ENCODE data around the gene PTCH1.
A peak's percentile ranks its signal among the peaks of the same experiment; 100 is the strongest.

Gene PTCH1

GRCh38 chr9:95499046-95499676 lies 17.6 kb downstream of the PTCH1 start:
- H3K4me1 ChIP-seq (ENCODE audit: control insufficient read depth in 1 of 2, insufficient read depth in 2 of 2, low read length in 2 of 2) = peaks cover 27 to 36% of the 10 kb centered on the region in 2 donors
- H3K9ac ChIP-seq (ENCODE audit: low read depth in 1 of 2, low read length in 2 of 2) = no peak overlapping the region
- no peaks in the 10 kb centered on the region for H3K9me3 ChIP-seq (ENCODE audit: control insufficient read depth in 1 of 2, low read length in 2 of 2)
- peaks cover 0 to 8% of the 10 kb centered on the region in 2 donors for H3K36me3 ChIP-seq (ENCODE audit: control insufficient read depth in 1 of 2, insufficient read depth in 2 of 2, low read length in 2 of 2)
- H3K4me3 ChIP-seq (ENCODE audit: low read depth in 1 of 2, low read length in 2 of 2) = no peak overlapping the region
- H3K27ac ChIP-seq (ENCODE audit: low read depth, low read length) = peak overlapping the region; percentile 18
- H3K27me3 ChIP-seq (ENCODE audit: control insufficient read depth in 1 of 2, insufficient read depth in 2 of 2, low read length in 2 of 2) = no peaks in the 10 kb centered on the region

- no peaks in the 10 kb centered on the region for H3K27me3 ChIP-seq (ENCODE audit: control insufficient read depth in 1 of 2, insufficient read depth in 2 of 2, low read length in 2 of 2)
- H3K36me3 ChIP-seq (ENCODE audit: control insufficient read depth in 1 of 2, insufficient read depth in 2 of 2, low read length in 2 of 2) = peaks cover 0 to 11% of the 10 kb centered on the region in 2 donors
- H3K27ac ChIP-seq (ENCODE audit: low read depth, low read length) = peak overlapping the region; percentile 18
- H3K9ac ChIP-seq (ENCODE audit: low read depth in 1 of 2, low read length in 2 of 2) = no peak overlapping the region
- H3K4me1 ChIP-seq (ENCODE audit: control insufficient read depth in 1 of 2, insufficient read depth in 2 of 2, low read length in 2 of 2) = peaks cover 28 to 36% of the 10 kb centered on the region in 2 donors
- H3K4me3 ChIP-seq (ENCODE audit: low read depth in 1 of 2, low read length in 2 of 2) = no peak overlapping the region
- H3K9me3 ChIP-seq (ENCODE audit: control insufficient read depth in 1 of 2, low read length in 2 of 2) = no peaks in the 10 kb centered on the region
Measured at GRCh38 chr9:95498641-95499040, 18.1 kb downstream of the PTCH1 start.

DNA sequence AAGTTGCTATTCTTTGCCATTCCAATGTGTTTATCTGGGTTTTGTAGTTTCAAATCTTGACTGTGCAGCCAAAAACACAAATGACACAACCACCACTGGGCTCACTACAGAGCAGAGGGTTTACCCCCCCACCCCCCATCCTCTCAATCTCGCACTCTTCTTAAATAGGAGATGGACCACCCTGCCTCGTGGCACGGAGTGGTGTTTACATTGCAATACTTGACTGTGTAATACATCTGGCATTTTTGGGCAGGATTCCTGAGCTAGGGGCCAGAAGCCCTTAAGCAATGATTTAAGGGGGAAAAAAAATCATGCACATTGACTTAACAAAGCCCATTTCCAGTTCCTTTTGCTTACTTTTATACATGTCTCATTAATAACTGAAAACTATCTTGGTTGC lies 19.0 kb downstream of the PTCH1 start:
- H3K9ac ChIP-seq (ENCODE audit: low read depth in 1 of 2, low read length in 2 of 2) = no peak overlapping the region

DNA sequence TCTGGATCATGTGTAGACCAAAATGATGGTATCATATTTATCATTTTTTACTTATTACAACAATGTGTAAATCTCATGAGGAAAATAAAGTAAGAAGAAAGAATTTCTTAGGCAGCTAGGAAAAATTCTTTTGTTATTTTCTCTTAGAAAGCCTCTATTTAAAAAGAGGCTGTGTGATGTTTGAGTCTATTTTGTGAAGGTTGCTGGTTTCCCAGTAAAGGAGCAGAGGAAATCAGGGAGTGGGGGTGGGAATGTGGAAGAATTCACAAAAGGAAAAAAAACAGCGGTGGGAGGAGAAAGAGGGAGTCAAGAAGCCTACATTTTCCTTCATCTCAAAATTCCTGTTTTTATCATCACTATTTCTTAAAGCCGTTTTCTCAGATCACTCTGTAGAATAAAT lies 20.1 kb downstream of the PTCH1 start:
- no peaks in the 10 kb centered on the region for H3K27me3 ChIP-seq (ENCODE audit: control insufficient read depth in 1 of 2, insufficient read depth in 2 of 2, low read length in 2 of 2)
- H3K36me3 ChIP-seq (ENCODE audit: control insufficient read depth in 1 of 2, insufficient read depth in 2 of 2, low read length in 2 of 2) = peaks cover 0 to 11% of the 10 kb centered on the region in 2 donors
- no peak overlapping the region for H3K4me3 ChIP-seq (ENCODE audit: low read depth in 1 of 2, low read length in 2 of 2)
- H3K27ac ChIP-seq (ENCODE audit: low read depth, low read length) = no peak overlapping the region
- H3K9ac ChIP-seq (ENCODE audit: low read depth in 1 of 2, low read length in 2 of 2) = no peak overlapping the region
- H3K4me1 ChIP-seq (ENCODE audit: control insufficient read depth in 1 of 2, insufficient read depth in 2 of 2, low read length in 2 of 2) = peaks cover 21 to 30% of the 10 kb centered on the region in 2 donors
- H3K9me3 ChIP-seq (ENCODE audit: control insufficient read depth in 1 of 2, low read length in 2 of 2) = no peaks in the 10 kb centered on the region

More for the DNA sequence above, 19.0 kb downstream of the PTCH1 start:
- peaks cover 22 to 36% of the 10 kb centered on the region in 2 donors for H3K4me1 ChIP-seq (ENCODE audit: control insufficient read depth in 1 of 2, insufficient read depth in 2 of 2, low read length in 2 of 2)
- no peak overlapping the region for H3K27ac ChIP-seq (ENCODE audit: low read depth, low read length)
- no peak overlapping the region for H3K4me3 ChIP-seq (ENCODE audit: low read depth in 1 of 2, low read length in 2 of 2)
- H3K9me3 ChIP-seq (ENCODE audit: control insufficient read depth in 1 of 2, low read length in 2 of 2) = no peaks in the 10 kb centered on the region
- no peaks in the 10 kb centered on the region for H3K27me3 ChIP-seq (ENCODE audit: control insufficient read depth in 1 of 2, insufficient read depth in 2 of 2, low read length in 2 of 2)
- peaks cover 0 to 11% of the 10 kb centered on the region in 2 donors for H3K36me3 ChIP-seq (ENCODE audit: control insufficient read depth in 1 of 2, insufficient read depth in 2 of 2, low read length in 2 of 2)

DNA sequence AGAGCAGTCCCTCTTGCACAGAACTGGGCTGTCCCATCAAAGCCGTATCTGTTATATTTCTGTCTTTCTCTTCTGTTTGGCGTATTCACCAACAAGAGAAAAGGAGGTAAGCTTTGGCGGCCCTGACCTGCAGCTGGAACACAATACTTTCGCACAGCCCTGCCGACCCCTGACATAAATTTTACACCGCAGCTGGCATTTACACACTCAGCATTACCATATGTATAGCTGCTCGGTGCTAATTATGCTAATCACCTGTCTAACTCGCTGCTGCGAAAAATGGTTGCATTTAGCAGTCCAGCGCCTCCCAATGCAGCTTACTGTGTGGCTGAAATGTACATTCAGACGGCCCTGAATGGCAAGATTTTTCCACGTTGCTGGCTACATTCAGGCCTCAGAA lies 20.8 kb downstream of the PTCH1 start:
- Histone ChIP-seq H3K4me1 (ENCODE audit: control insufficient read depth in 1 of 2, insufficient read depth in 2 of 2, low read length in 2 of 2) (peaks cover 26 to 35% of the 10 kb centered on the region in 2 donors), H3K27me3 (ENCODE audit: control insufficient read depth in 1 of 2, insufficient read depth in 2 of 2, low read length in 2 of 2) (no peaks in the 10 kb centered on the region), H3K27ac (ENCODE audit: low read depth, low read length) (no peak overlapping the region)

DNA sequence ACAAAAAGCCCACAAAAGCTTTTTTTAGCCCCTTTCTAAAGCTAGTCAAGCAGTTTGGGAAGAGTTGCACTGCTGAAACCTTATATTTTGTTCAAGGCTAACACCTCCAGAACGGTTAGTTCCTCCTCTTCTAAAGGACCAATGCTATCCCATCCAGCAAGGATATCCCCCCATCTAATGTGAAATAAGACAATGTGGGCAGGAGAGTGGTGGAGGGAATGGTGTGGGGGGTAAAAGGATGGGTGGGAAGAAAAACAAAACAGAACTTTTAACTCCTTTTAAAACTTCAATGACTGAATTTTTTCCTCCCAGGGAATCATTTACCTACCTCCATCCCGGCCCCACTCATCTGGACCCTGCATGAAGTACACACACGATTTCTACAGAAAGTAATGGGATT lies 21.2 kb downstream of the PTCH1 start:
- H3K4me1 ChIP-seq (ENCODE audit: control insufficient read depth in 1 of 2, insufficient read depth in 2 of 2, low read length in 2 of 2) = peaks cover 26 to 35% of the 10 kb centered on the region in 2 donors
- no peak overlapping the region for H3K27ac ChIP-seq (ENCODE audit: low read depth, low read length)

More for the DNA sequence above, 20.8 kb downstream of the PTCH1 start:
- Histone ChIP-seq H3K9ac (ENCODE audit: low read depth in 1 of 2, low read length in 2 of 2) (no peak overlapping the region), H3K9me3 (ENCODE audit: control insufficient read depth in 1 of 2, low read length in 2 of 2) (no peaks in the 10 kb centered on the region), H3K36me3 (ENCODE audit: control insufficient read depth in 1 of 2, insufficient read depth in 2 of 2, low read length in 2 of 2) (peaks cover 0 to 11% of the 10 kb centered on the region in 2 donors), H3K4me3 (ENCODE audit: low read depth in 1 of 2, low read length in 2 of 2) (no peak overlapping the region)

GRCh38 chr9:95494416-95495371 lies 22.1 kb downstream of the PTCH1 start:
- Histone ChIP-seq H3K36me3 (ENCODE audit: control insufficient read depth in 1 of 2, insufficient read depth in 2 of 2, low read length in 2 of 2) (peaks cover 0 to 6% of the 10 kb centered on the region in 2 donors), H3K9me3 (ENCODE audit: control insufficient read depth in 1 of 2, low read length in 2 of 2) (no peaks in the 10 kb centered on the region), H3K9ac (ENCODE audit: low read depth in 1 of 2, low read length in 2 of 2) (peak overlapping the region in 1 of 2 donors; percentile 46), H3K4me1 (ENCODE audit: control insufficient read depth in 1 of 2, insufficient read depth in 2 of 2, low read length in 2 of 2) (peaks cover 24 to 30% of the 10 kb centered on the region in 2 donors), H3K4me3 (ENCODE audit: low read depth in 1 of 2, low read length in 2 of 2) (peak overlapping the region; percentile 54 to 60), H3K27ac (ENCODE audit: low read depth, low read length) (peak overlapping the region; percentile 32), H3K27me3 (ENCODE audit: control insufficient read depth in 1 of 2, insufficient read depth in 2 of 2, low read length in 2 of 2) (no peaks in the 10 kb centered on the region)

More for the DNA sequence above, 21.2 kb downstream of the PTCH1 start:
- H3K9me3 ChIP-seq (ENCODE audit: control insufficient read depth in 1 of 2, low read length in 2 of 2) = no peaks in the 10 kb centered on the region
- H3K4me3 ChIP-seq (ENCODE audit: low read depth in 1 of 2, low read length in 2 of 2) = no peak overlapping the region
- no peaks in the 10 kb centered on the region for H3K27me3 ChIP-seq (ENCODE audit: control insufficient read depth in 1 of 2, insufficient read depth in 2 of 2, low read length in 2 of 2)
- H3K36me3 ChIP-seq (ENCODE audit: control insufficient read depth in 1 of 2, insufficient read depth in 2 of 2, low read length in 2 of 2) = peaks cover 0 to 11% of the 10 kb centered on the region in 2 donors
- no peak overlapping the region for H3K9ac ChIP-seq (ENCODE audit: low read depth in 1 of 2, low read length in 2 of 2)

- peaks cover 23 to 30% of the 10 kb centered on the region in 2 donors for H3K4me1 ChIP-seq (ENCODE audit: control insufficient read depth in 1 of 2, insufficient read depth in 2 of 2, low read length in 2 of 2)
- peak overlapping the region; percentile 54 to 60 for H3K4me3 ChIP-seq (ENCODE audit: low read depth in 1 of 2, low read length in 2 of 2)
- no peaks in the 10 kb centered on the region for H3K27me3 ChIP-seq (ENCODE audit: control insufficient read depth in 1 of 2, insufficient read depth in 2 of 2, low read length in 2 of 2)
- H3K9me3 ChIP-seq (ENCODE audit: control insufficient read depth in 1 of 2, low read length in 2 of 2) = no peaks in the 10 kb centered on the region
- no peak overlapping the region for H3K9ac ChIP-seq (ENCODE audit: low read depth in 1 of 2, low read length in 2 of 2)
- H3K36me3 ChIP-seq (ENCODE audit: control insufficient read depth in 1 of 2, insufficient read depth in 2 of 2, low read length in 2 of 2) = peaks cover 0 to 6% of the 10 kb centered on the region in 2 donors
- H3K27ac ChIP-seq (ENCODE audit: low read depth, low read length) = peak overlapping the region; percentile 32
Measured at GRCh38 chr9:95494022-95494415, 22.8 kb downstream of the PTCH1 start.

DNA sequence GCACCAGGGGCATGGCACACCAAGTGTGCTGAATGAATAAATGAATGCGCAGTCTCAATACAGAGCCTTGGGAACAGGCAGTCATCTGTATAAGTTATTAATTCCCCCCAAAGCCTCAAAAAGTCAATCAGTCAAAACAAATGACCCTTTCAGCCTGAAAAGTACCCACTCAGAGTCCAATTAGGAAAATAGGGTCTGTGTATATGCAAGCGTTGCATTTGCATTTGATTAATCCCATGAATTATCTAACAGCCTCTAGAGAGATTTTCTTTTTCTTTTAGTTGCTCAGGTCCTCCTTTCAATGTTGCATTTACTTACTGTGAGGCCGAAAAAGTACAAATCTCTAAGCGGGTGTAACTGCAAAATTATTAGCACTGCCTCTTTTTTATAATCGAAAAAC lies 23.4 kb downstream of the PTCH1 start:
- Histone ChIP-seq H3K4me3 (ENCODE audit: low read depth in 1 of 2, low read length in 2 of 2) (no peak overlapping the region), H3K27me3 (ENCODE audit: control insufficient read depth in 1 of 2, insufficient read depth in 2 of 2, low read length in 2 of 2) (no peaks in the 10 kb centered on the region), H3K36me3 (ENCODE audit: control insufficient read depth in 1 of 2, insufficient read depth in 2 of 2, low read length in 2 of 2) (peaks cover 0 to 6% of the 10 kb centered on the region in 2 donors), H3K9me3 (ENCODE audit: control insufficient read depth in 1 of 2, low read length in 2 of 2) (no peaks in the 10 kb centered on the region), H3K9ac (ENCODE audit: low read depth in 1 of 2, low read length in 2 of 2) (no peak overlapping the region), H3K27ac (ENCODE audit: low read depth, low read length) (no peak overlapping the region), H3K4me1 (ENCODE audit: control insufficient read depth in 1 of 2, insufficient read depth in 2 of 2, low read length in 2 of 2) (peaks cover 20 to 30% of the 10 kb centered on the region in 2 donors)

All from duodenal mucosa (tissue), 2 donors.